ENCODE data around the gene TRIM15.

Gene TRIM15

DNA sequence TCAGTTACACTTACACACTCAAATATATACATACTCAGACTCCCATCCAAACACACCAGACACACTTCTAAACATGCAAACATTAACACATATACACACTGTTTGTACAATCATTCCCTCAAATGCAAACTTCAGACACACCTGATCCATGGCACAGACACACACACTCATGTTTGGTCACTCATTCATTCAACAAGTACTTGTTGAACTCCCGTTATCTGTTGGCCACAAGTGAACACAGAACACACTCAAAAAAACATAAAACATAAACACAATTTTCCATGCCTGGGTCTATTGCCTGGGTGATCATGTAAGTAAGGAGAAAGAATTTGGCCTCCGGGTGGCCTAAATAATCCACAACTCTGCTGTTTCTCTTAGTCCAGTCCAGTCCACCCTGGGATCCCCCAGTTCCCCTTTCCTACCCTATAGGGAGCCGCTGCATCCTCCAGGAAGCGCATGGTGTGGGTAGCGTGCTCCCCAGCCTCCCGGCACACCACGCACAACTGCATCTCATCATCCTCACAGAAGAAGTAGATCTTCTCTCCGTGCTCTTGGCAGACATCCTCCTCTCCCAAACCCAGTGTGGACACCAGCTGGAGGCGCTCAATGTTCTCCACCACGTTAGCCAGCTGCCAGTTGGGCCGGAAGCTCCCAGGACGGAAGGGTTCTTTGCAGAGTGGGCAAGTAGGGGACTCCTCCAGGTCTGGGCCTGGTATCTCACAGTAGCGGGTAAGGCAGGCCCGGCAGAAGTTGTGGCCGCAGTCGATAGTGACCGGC lies 3.1 kb upstream of the TRIM15 start:
- H2AFZ ChIP-seq (ENCODE audit: low read length), result no peak overlapping the region
- no peak overlapping the region for H2BK15ac ChIP-seq (ENCODE audit: low read length)
- no peak overlapping the region for H3K18ac ChIP-seq (ENCODE audit: low read length)
- H3K4me2 ChIP-seq (ENCODE audit: insufficient read depth, low read length, poor library complexity, severe bottlenecking), result no peak overlapping the region
- no peak for DNase-seq (ENCODE audit: low spot score)
- no peak overlapping the region for H2BK5ac ChIP-seq (ENCODE audit: low read length)
- H3K4me3 ChIP-seq (ENCODE audit: low read length in 2 of 2), result no peak overlapping the region
- no peak overlapping the region for H2BK12ac ChIP-seq (ENCODE audit: low read length)
- H3K79me1 ChIP-seq (ENCODE audit: low read depth, low read length), result no peaks in the 10 kb centered on the region
- no peaks in the 10 kb centered on the region for H3K36me3 ChIP-seq (replicated peaks in 1 of 2; ENCODE audit: control insufficient read depth in 2 of 2, insufficient read depth in 2 of 2, low read length in 2 of 2)
- no peak overlapping the region for H4K8ac ChIP-seq (ENCODE audit: low read depth, low read length)
- no peaks in the 10 kb centered on the region for H3K9me3 ChIP-seq (replicated peaks in 1 of 2; ENCODE audit: control insufficient read depth in 2 of 2, insufficient read depth in 1 of 2, low read depth in 1 of 2, low read length in 2 of 2)
- H3K14ac ChIP-seq (ENCODE audit: low read length), result peak overlapping the region; percentile 92
- no peak overlapping the region for H3K23ac ChIP-seq (ENCODE audit: low read depth, low read length, poor library complexity)
- no peak overlapping the region for H3K4ac ChIP-seq (ENCODE audit: low read length)
- H4K91ac ChIP-seq (ENCODE audit: low read depth, low read length, poor library complexity), result no peak overlapping the region
- peak overlapping the region; percentile 50 for H3K9ac ChIP-seq (ENCODE audit: low read depth, low read length, poor library complexity)
- H3K27ac ChIP-seq (replicated peaks; ENCODE audit: low read length), result no peak overlapping the region
- no peak overlapping the region for H2BK120ac ChIP-seq (ENCODE audit: low read depth, low read length)
- H2AK5ac ChIP-seq (ENCODE audit: low read depth, low read length), result no peak overlapping the region
- H3K27me3 ChIP-seq (ENCODE audit: control insufficient read depth in 3 of 3, insufficient read depth in 3 of 3, low read depth in 1 of 3, low read length in 3 of 3), result peaks cover 0 to 35% (median 0%) of the 10 kb centered on the region in 3 experiments
- no CpG with 5 or more reads among the region's 17 CpGs for WGBS, 2 donors (ENCODE audit: extremely low coverage in 2 of 2, insufficient read length in 2 of 2, insufficient replicate concordance in 1 of 2)
- peaks cover 0 to 1% of the 10 kb centered on the region in 2 donors for H3K4me1 ChIP-seq (ENCODE audit: control insufficient read depth in 2 of 2, insufficient read depth in 1 of 2, low read depth in 1 of 2, low read length in 2 of 2)

DNA sequence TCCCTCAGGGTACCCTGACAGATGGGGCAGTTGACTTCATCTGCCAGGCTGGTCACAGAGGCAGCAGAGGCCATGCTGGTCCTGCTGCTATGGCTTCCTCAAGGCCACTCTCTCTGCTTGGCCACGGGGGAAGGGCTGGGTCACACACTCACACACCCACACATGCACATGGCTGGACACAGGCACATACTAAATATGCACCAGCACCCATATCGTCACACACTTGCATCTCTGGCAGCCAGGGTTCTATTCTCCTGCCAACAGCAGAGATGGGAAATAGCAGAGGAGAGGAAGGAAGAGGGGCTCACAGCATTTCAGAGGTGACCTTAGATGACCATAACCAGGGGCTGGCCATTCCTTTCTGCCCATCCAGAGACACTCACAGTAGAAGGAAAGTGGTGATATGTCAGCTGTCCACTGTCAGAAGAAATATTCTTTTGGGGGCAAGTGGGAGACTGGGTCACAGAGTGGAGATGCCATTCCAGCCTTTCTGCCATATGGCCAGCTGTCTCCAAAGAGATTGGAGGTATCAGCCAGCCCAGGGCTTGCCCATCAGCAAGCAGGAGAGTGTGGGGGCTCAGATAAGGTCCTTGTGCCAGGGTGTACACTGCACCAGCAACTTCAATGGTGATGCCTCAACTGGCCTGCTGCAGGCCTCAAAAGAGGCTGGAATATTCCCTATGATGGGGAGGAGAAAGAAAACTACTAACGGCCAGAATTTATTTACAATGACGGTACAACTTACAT lies 2.4 kb upstream of the TRIM15 start, which contains the start of gene TRIM10:
TRIM10 (minus strand) TSS at position 427 of the 747 bp plus-strand sequence; CDS start at position 74, 353 bp downstream.
- H3K4ac ChIP-seq (ENCODE audit: low read length), result no peak within 1 kb of the TSS
- H3K27ac ChIP-seq (replicated peaks; ENCODE audit: low read length), result no peak within 1 kb of the TSS
- H2BK120ac ChIP-seq (ENCODE audit: low read depth, low read length), result no peak within 1 kb of the TSS
- H4K8ac ChIP-seq (ENCODE audit: low read depth, low read length), result no peak within 1 kb of the TSS
- H3K9ac ChIP-seq (ENCODE audit: low read depth, low read length, poor library complexity), result peak within 1 kb of the TSS; percentile 50
- H3K9me3 ChIP-seq (replicated peaks in 1 of 2; ENCODE audit: control insufficient read depth in 2 of 2, insufficient read depth in 1 of 2, low read depth in 1 of 2, low read length in 2 of 2), result no peaks in the 10 kb centered on the region
- no peak within 1 kb of the TSS for H3K18ac ChIP-seq (ENCODE audit: low read length)
- no peak within 1 kb of the TSS for H3K23ac ChIP-seq (ENCODE audit: low read depth, low read length, poor library complexity)
- H3K4me1 ChIP-seq (ENCODE audit: control insufficient read depth in 2 of 2, insufficient read depth in 1 of 2, low read depth in 1 of 2, low read length in 2 of 2), result peaks cover 0 to 1% of the 10 kb centered on the region in 2 donors
- no peak within 1 kb of the TSS for H2AK5ac ChIP-seq (ENCODE audit: low read depth, low read length)
- H3K79me1 ChIP-seq (ENCODE audit: low read depth, low read length), result no peaks in the 10 kb centered on the region
- no CpG with 5 or more reads among the region's 4 CpGs for WGBS, 2 donors (ENCODE audit: extremely low coverage in 2 of 2, insufficient read length in 2 of 2, insufficient replicate concordance in 1 of 2)
- no peak within 1 kb of the TSS for H2BK15ac ChIP-seq (ENCODE audit: low read length)
- H4K91ac ChIP-seq (ENCODE audit: low read depth, low read length, poor library complexity), result no peak within 1 kb of the TSS
- no peak within 1 kb of the TSS for H3K4me2 ChIP-seq (ENCODE audit: insufficient read depth, low read length, poor library complexity, severe bottlenecking)
- H3K36me3 ChIP-seq (replicated peaks in 1 of 2; ENCODE audit: control insufficient read depth in 2 of 2, insufficient read depth in 2 of 2, low read length in 2 of 2), result no peaks in the 10 kb centered on the region
- H2BK12ac ChIP-seq (ENCODE audit: low read length), result no peak within 1 kb of the TSS
- H2AFZ ChIP-seq (ENCODE audit: low read length), result no peak within 1 kb of the TSS
- H3K27me3 ChIP-seq (ENCODE audit: control insufficient read depth in 3 of 3, insufficient read depth in 3 of 3, low read depth in 1 of 3, low read length in 3 of 3), result peaks cover 0 to 35% (median 0%) of the 10 kb centered on the region in 3 experiments
- H2BK5ac ChIP-seq (ENCODE audit: low read length), result no peak within 1 kb of the TSS
- no peak within 1 kb of the TSS for H3K4me3 ChIP-seq (ENCODE audit: low read length in 2 of 2)
- peak within 1 kb of the TSS; percentile 92 for H3K14ac ChIP-seq (ENCODE audit: low read length)
- DNase-seq (ENCODE audit: low spot score), result no peak

GRCh38 chr6:30162265-30163089 lies 869 bp upstream of the TRIM15 start:
- no peak overlapping the region for H3K23ac ChIP-seq (ENCODE audit: low read depth, low read length, poor library complexity)
- H3K9ac ChIP-seq (ENCODE audit: low read depth, low read length, poor library complexity), result no peak overlapping the region
- peaks cover 0 to 1% of the 10 kb centered on the region in 2 donors for H3K4me1 ChIP-seq (ENCODE audit: control insufficient read depth in 2 of 2, insufficient read depth in 1 of 2, low read depth in 1 of 2, low read length in 2 of 2)
- H4K91ac ChIP-seq (ENCODE audit: low read depth, low read length, poor library complexity), result no peak overlapping the region
- no peak overlapping the region for H2BK5ac ChIP-seq (ENCODE audit: low read length)
- no peak overlapping the region for H3K4ac ChIP-seq (ENCODE audit: low read length)
- H3K4me3 ChIP-seq (ENCODE audit: low read length in 2 of 2), result no peak overlapping the region
- no peak overlapping the region for H2AK5ac ChIP-seq (ENCODE audit: low read depth, low read length)
- no peak overlapping the region for H2BK15ac ChIP-seq (ENCODE audit: low read length)
- no peak overlapping the region for H3K18ac ChIP-seq (ENCODE audit: low read length)
- H2BK12ac ChIP-seq (ENCODE audit: low read length), result no peak overlapping the region
- H3K14ac ChIP-seq (ENCODE audit: low read length), result no peak overlapping the region
- whole genome bisulfite sequencing, 2 donors (ENCODE audit: extremely low coverage in 2 of 2, insufficient read length in 2 of 2, insufficient replicate concordance in 1 of 2), result no CpG with 5 or more reads among the region's 12 CpGs
- H3K79me1 ChIP-seq (ENCODE audit: low read depth, low read length), result no peaks in the 10 kb centered on the region
- H3K27ac ChIP-seq (replicated peaks; ENCODE audit: low read length), result no peak overlapping the region
- H4K8ac ChIP-seq (ENCODE audit: low read depth, low read length), result no peak overlapping the region
- no peaks in the 10 kb centered on the region for H3K36me3 ChIP-seq (replicated peaks in 1 of 2; ENCODE audit: control insufficient read depth in 2 of 2, insufficient read depth in 2 of 2, low read length in 2 of 2)
- H3K27me3 ChIP-seq (ENCODE audit: control insufficient read depth in 3 of 3, insufficient read depth in 3 of 3, low read depth in 1 of 3, low read length in 3 of 3), result peaks cover 0 to 42% (median 0%) of the 10 kb centered on the region in 3 experiments
- H2BK120ac ChIP-seq (ENCODE audit: low read depth, low read length), result no peak overlapping the region
- DNase-seq (ENCODE audit: low spot score), result no peak
- no peak overlapping the region for H3K4me2 ChIP-seq (ENCODE audit: insufficient read depth, low read length, poor library complexity, severe bottlenecking)
- H3K9me3 ChIP-seq (replicated peaks in 1 of 2; ENCODE audit: control insufficient read depth in 2 of 2, insufficient read depth in 1 of 2, low read depth in 1 of 2, low read length in 2 of 2), result no peaks in the 10 kb centered on the region
- H2AFZ ChIP-seq (ENCODE audit: low read length), result no peak overlapping the region

Data from neuronal stem cell (in vitro differentiated cells).